Subcutaneous adipose tissue (tissue), 4 donors: ENCODE results near the gene SLC6A11. TPM values are rescaled to one million over a fixed set of nuclear protein-coding genes. Genes with fewer than 3 reads are reported as not detected.

Experiments
- CTCF ChIP-seq: fragments of 450-650 bp; IDR thresholded peaks from one replicate; pipeline ENCODE4 v1.5.1; 2016; ENCODE audit warnings: low read depth, mild to moderate bottlenecking, control low read depth, antibody characterized with exemption, moderate library complexity
- total RNA-seq, 4 donors: library from RNA; depleted of rRNA; stranded (reverse); fragments of >200 nt; gene quantifications; one replicate each; pipeline ENCODE4 v1.1.0, GENCODE V29; 2016

SLC6A11 gene
- total RNA-seq, 4 donors from 2014 or later, result 0.16 TPM; not detected in 3

GRCh38 chr3:10932596-10932995 is 116.6 kb downstream of the SLC6A11 start:
- no peak for TF ChIP-seq CTCF

GRCh38 chr3:10933021-10933420 is 117.0 kb downstream of the SLC6A11 start:
- no peak for TF ChIP-seq CTCF

- no peak for TF ChIP-seq CTCF
These were observed 117.4 kb downstream of the SLC6A11 start for GRCh38 chr3:10933470-10933804.

- TF ChIP-seq CTCF, result no peak
These were observed 117.9 kb downstream of the SLC6A11 start for GRCh38 chr3:10933805-10934481.

- TF ChIP-seq CTCF, result no peak
These were observed 119.0 kb downstream of the SLC6A11 start for GRCh38 chr3:10935028-10935427.

- TF ChIP-seq CTCF, result no peak
These were observed 120.0 kb downstream of the SLC6A11 start for GRCh38 chr3:10935846-10936631.

- no peak for TF ChIP-seq CTCF
These were observed 120.7 kb downstream of the SLC6A11 start for GRCh38 chr3:10936686-10937085.
